GM19238 (cell line): ENCODE measurements around the gene FAM53A.

Experiments
- DNase-seq: peaks from one replicate; pipeline ENCODE4 v3.0.0; 2011; ENCODE audit warnings: low spot score; ENCODE audit not compliant: insufficient read length

Gene FAM53A

DNA sequence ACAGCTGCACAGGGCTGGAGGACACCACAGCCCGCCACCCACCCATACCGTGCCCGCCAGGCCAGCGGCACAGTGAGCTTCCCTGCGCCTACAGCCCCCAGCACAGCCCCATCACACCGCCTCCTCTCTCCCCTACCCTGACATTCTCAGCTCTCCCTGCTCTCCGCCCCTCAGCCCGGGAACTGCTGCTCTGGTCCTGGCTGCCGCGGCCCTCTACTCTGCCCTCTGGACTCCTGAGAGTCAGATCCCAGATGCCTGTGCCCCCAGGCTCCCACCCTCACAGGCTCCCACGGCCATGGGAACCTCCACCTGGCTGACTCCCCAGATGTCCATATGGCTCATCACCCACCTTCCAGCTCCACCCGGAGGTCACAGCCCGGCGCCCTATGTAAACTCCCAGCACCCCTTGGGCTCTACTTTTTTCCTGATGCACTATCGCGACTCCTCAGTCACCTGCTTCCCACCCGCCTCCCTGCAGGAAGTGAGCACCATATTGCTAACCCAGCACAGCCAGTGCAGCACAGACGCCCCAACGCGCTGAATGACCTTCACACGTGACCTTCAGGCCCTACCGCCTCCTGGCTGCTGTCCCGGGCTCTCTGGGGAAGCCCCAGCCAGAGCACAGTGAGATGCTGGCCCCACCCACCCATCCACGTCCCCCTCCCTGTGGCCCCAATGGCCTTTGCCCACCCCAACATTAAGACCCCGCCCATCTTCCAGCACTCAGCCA is 23.0 kb downstream of the FAM53A start:
- DNase-seq, result no peak

DNA sequence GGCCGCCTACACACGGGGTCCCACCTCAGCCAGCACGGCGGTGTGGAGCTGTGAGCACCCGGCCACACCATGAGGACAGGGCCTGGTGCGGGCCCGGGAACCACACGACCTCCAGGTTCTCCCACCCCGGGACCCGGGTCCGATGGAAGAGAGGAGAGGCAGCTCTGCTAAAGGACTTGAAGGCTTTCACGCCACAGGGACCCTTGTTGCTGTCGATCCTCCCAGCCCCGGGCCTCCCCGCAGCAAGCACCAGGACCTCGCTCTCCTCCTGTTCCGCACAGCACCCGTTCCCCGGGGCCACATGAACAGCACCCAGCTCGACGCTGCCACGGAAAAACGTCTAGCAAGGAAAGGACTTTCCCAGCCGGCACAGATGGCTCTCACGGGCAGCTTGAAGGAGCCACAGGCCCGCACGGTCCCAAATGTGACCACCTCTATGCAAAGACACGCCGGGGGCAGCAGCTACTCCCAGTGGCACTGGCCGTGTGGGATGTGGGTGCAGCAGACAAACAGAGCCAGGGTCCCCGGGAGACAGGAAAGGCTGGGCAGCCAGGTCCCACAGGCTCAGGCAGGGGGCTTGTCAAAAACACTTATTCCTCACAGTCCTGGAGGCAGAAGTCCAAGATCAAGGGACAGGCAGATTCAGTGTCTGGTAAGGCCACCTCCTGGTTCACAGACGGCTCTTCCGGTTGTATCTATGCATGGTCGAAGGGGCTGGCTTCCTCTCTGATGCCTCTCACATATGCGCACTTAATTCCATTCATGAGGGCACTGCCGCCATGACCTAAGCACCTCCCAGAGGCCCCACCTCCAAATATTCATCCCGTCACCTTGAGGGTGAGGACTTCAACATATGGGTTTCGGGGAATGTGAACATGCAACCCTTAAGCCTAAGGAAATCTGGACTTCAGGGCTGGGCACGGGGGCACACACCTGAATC is 24.7 kb downstream of the FAM53A start:
- no peak for DNase-seq

DNA sequence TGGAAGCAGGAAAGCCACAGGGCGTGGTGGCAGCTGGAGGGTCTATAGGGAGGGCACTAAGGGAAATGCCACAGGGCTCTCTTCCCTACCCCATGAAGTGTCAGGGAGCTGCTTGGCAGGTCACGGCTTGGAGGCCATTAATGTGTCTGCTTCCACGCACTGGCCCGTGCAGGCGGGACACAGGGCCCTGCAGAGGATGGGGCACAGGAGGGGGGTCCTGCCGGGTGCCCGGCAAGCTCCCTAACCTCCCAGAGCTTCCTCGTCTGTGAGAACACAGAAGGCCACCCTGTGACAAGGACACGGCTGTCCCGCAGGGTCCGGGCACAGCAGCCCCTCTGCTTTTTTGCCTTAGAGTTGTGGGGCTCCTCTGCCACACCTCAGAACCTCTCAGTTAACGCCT is 25.5 kb downstream of the FAM53A start:
- no peak for DNase-seq

DNA sequence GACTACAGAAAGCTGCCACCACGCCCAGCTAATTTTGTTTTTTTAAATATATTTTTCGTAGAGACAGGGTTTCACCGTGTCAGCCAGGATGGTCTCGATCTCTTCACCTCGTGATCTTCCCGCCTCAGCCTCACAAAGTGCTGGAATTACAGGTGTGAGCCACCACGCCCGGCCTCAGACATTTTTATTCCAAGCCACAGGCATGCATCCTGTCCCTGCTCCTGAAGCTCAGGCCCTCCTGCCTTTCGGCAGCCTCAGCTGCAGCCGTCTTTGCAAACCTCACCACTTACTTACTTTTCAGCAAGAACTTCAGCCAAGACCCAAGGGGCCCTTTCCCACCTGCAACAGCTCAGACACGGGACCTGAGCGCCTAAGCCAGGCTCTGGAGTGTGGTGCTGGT is 26.0 kb downstream of the FAM53A start:
- no peak for DNase-seq

DNA sequence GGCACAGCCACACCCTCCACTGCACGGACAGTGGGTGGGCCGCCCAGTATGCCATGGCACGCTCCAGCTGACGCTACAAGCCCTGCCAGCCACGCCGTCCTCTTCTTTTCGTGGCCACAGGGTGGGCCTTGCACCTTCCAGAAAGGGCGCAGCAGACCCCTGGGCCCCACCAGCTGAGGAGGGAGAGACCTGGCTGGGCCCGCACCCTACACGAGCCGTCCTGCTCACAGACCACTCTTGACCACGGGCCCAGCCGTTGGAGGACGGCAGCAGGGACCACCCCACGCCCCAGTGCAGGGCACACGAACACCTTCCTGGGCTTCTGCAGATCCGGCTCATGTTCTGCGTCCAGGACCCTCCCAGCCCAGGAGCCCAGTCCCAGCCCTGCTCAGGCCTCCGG is 27.1 kb downstream of the FAM53A start:
- no peak for DNase-seq

DNA sequence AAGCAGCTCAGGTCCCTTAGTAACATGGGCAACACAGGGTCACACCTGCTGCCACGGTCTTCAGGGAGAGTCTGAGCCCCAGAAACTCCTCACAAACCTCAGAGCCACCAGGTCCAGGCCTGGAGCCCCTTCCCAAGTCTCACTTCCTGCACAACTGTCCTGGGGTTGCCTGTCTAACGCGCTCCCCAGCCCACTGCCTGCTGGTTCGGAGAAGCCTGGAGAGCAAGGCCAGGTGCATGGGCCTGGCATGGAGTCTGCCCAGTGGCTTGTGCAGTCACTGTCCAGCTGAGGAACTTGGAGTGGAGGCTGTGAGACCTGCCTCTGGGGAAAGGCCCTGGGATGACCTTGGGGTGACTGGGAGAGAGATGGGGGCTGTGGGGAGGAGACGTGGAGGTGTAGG is 28.0 kb downstream of the FAM53A start:
- no peak for DNase-seq

DNA sequence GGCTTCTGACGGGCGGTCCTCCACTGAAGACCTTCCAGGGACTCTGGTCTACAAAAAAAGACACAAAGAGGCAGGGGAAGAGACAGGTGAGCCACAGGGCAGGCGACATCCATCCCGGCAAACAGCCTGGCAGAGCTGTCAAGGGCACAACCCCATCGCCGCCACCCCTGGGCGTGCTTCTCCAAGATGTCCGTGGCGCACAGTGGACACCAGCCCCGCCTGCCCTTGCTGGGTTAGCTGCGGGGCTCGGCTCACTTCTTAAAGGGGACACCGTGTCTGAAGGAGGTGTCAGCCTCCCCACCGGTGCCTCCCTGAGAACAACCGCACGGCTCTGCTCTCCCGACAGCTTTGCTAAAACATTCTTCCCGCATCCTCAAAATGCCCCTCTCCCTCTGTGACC is 28.4 kb downstream of the FAM53A start:
- DNase-seq, result no peak

DNA sequence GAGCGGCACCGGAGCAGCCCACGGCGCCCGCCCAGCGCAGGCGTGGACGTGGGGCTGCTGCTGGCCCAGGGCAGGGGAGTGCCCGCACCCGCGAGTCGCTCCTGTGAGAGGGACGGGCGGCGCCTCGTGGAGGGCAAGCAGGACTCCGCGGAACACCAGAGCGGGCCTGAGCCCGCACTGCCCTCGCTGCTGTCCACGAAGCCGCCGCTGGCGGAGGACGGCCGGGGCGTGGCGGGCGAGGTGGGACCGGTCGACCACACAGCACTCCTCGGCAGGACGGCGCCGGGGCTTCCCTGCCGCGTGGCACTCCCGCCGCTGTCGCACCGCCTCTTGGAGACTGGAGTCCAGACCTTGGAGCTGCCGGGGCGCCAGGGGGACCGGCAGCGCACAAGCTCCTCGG is 29.0 kb downstream of the FAM53A start:
- DNase-seq, result no peak

DNA sequence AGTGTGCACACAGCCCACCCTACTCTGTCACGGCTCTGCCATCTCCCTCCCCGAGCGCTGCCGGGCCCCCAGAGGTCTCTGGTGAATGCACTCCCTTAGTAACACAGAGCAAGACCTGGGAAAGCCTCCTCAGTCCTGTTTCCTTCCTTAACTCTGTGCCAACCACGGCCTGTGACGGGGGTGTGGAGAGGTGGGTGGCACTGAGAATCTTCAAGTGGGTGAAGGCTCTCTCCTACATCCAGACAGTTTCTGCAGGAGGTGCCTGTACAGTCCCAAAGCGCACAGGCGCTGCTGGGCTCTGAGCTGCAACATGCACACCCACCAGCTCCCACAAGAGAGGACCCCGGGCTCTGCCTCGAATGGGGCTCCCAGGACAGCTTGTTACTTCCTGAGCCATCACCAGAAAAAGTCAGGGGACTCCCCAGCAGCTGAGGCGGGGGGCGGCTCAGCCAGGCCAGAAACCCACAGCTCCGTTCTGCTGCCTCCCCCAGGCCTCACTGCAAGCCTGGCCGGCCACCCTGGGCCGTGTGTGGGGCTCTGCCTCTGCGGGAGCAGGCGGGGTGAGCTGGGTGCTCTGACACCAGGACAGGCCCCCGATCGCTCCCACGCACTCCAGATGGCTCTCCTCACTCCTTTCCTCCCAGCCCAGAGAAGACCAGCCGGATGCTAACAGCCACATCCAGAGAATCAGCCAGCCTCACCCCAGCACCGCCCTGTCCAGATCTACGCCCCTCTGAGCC is 29.7 kb downstream of the FAM53A start:
- no peak for DNase-seq

DNA sequence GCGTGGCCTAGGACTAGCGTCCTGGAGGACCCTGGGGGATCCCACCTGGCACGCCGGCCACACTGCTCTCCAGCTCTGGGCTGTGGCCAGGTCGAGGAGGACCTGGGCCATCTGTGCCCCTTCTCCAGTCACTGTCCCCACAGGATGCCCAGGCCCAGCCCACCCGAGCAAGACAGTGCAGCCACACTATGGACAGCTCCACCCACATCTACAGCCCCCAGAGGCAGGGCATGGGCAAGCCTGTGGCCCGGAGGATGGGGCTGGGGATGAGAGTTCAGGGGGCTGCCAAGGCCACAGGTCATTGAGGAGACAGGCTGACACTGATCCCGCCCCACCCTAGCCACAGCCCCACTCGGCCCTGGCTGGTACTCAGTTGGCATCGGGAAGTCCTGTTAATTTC is 30.3 kb downstream of the FAM53A start:
- DNase-seq, result no peak

DNA sequence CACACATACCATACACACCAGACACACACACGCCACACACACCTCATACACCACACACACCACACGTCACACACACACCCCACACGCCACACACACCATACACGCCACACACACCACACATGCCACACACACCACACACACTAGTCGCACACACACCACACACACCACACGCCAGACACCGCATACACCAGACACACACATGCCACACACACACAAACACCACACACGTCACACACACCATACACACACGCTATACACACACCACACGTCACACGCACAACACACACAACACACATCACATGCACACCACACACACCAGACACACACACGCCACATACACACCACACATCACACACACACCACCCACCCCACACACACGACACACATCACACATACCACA is 32.0 kb downstream of the FAM53A start:
- no peak for DNase-seq

DNA sequence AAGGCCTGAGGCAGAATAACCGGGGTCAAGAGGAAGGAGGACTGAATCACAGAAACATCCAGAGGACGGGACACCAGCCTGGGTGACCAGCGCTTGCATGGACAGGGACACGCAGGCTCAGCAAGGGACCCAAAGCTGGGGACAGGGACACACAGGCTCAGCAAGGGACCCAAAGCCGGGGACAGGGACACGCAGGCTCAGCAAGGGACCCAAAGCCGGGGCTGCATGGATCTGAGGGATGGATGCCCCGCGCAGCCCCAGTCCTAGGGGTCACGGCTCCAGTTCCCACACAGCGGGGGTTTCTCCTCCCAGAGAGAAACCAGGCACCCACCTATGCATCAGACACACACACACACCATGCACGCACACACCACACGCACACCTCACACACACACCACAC is 32.5 kb downstream of the FAM53A start:
- DNase-seq, result no peak

DNA sequence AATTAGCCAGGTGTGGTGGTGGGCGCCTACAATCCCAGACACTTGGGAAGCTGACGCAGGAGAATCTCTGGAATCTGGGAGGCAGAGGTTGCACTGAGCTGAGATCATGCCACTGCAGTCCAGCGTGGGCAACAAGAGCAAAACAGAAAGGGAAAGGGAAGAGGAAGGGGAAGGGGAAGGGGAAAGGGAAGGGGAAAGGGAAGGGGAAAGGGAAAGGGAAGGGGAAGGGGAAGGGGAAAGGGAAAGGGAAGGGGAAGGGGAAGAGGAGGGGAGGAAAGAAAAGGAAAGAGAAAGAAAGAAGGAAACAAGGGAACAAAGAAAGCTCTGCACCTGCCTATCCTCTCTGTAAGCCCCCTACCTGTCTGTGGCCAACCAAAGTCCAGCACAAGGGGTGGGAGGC is 35.2 kb downstream of the FAM53A start:
- DNase-seq, result no peak

DNA sequence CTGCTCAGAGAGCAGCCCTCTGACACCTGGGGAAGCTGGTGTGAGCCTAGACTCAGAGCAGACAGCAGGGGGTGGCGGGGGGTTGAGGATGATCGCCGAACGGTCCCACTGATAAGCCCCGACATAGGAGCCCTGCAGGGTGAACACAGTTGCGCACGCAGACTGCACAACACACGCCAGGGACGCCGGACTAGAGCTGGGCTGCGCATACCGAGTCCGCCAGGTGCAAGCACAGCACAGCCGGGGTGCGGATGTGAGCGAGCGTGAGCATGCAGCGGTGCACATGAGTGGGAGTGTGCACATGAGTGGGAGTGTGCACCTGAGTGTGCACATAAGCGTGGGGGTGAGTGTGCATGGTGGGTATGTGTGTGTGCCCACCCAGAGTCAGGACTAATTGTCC is 36.7 kb downstream of the FAM53A start:
- DNase-seq, result no peak

DNA sequence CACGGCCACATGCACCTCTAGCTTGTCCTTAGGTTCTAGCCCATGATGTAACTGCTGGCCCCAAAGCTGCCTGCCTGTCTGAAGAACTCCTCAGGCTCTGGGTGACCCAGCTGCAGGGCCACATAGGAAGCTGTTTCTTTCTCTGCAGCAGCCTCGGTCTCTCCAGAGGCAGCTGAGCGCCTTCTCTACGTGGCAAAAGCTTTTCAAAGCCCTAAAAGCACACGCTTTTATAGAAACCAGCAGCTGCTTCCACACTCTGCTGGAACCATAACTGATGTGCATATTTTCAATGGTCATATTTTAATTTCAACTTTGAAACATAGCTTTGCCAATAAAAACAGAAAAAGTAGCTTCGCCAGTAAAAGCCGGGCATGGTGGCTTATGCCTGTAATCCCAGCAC is 37.4 kb downstream of the FAM53A start:
- DNase-seq, result no peak

DNA sequence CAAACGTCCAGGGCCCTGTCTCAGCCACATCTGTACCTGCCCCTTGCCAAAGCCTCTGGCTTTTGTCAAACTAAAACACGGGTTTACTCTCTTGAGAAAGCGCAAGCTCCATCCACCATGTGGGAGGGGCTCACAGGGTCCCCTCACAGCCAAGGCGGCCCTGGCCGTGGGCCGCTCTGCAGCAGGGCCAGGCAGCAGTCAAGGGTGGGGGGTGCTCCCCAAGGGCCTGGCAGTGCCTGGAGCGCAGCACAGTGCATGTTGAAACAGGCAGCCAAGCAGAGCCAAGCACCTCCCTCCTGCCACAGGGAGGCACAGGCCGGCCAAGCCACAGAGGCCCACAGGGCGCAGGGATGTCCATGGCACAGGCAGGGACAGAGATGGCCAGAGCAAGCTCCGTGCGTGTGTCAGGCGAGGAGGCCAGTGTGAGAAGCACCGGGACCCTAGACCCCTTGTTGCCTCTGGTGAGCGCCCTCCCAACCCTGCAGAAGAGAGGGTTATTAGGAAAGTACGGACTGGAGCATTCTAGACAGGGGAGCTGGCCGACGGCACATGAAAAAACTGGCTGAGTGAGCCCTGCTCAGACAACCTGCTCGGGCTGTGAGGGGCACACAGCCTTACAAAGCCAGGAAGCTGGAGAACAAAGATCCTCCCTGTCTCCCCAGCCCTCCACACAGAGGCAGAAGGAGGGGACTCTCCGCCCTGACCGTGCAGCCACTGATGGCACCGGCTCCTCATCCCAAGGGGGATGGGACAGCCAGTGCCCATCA is 39.0 kb downstream of the FAM53A start:
- DNase-seq, result no peak

DNA sequence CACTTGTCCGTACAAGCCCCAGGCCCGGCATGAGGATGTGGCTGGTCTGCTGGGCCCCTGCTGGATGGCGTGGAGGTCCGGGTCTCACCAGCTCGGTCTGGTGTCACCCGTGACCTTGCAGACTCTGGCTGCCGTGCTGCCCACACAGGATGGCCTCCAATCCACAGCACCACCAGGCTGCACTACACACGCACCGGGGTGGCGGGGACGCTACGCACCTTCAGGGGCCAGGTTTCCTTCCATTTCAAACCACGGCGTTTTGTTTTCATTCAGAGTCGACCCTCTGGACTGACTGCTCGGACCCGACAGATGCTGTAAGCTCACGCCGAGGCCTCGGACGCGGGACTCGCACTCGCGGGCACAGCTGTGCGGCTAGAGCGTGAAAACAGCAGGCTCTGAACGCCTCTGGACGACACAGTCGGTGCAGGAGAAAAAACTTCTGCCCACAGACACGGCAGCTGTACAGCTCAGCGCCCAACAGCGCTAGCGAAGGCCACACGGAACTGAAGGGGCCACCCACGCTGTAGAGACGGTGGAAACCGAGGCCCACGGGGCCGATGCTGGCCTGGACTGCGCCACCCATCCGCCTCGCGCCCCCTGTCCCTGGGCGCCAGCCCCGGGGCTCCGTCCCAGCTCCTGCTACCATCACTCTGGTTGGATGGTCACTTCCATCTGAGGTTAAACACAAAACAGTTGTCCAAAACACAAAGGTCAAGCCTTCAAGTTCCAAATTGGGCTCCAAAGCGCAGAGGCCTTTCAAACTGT is 40.0 kb downstream of the FAM53A start:
- DNase-seq, result no peak

DNA sequence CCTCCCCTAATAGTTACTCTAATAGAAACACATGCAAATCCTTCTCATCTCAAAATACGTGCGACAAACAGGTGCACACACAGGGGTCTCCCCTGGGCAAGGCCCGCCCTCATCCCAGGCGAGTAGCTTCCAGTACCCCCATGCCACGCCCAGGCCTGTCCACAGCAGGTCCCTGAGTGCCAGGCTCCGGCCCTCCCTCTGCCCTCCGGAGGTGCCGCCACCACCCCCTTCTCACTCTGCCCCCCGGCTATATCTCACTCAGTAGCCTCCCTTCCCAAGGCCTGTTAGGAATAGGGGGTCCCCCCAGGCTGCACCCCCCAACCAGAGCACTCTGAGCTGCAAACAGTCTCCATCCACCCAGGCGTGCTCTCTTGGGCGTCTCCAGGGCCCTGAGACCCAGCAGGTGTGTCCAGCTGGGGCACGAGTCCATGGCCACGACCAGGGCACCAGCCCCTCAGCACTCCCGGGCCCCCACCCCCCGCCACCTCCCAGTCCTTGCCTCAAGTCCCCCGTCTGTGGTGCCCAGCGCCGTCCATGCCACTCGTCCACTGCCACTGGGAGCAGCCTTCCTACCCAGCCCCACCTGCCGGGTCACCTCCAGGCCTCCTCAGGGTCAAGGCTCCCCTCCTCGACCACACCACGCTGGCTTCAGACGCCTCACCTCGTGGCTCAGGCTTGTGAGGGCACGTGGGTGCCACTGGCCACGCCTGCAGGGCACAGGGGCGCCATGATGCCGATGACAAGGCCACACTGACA is 41.7 kb downstream of the FAM53A start:
- DNase-seq, result no peak

DNA sequence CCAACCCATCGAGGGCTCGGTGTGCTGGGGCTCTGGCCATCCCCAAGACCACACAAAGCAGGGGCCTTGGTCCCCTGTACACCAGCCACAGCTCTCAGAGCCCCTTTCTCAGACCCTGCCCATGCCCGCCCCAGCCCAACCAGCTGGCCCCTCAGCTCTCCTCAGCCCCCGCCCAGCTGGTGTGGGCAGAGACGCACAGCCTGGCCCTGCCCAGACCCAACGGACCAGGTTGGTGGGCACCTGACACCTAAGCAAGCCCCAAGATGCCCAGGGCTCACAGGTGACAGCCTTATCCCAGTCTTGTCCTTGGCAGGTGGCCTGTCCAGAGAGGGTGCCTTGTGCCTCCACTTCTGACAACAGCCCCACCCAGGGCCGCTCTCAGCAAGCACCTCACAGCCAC is 42.4 kb downstream of the FAM53A start:
- no peak for DNase-seq
